ENCODE data around the gene EML6. TPM values are rescaled to one million over a fixed set of nuclear protein-coding genes. Genes with fewer than 3 reads are reported as not detected.

The EML6 gene
- total and polyA plus RNA-seq, 2 of the 13 experiments (the other 11 are each of a cell fraction or from before 2014, with no cell fraction given) = 17.2 to 32.4 TPM

DNA sequence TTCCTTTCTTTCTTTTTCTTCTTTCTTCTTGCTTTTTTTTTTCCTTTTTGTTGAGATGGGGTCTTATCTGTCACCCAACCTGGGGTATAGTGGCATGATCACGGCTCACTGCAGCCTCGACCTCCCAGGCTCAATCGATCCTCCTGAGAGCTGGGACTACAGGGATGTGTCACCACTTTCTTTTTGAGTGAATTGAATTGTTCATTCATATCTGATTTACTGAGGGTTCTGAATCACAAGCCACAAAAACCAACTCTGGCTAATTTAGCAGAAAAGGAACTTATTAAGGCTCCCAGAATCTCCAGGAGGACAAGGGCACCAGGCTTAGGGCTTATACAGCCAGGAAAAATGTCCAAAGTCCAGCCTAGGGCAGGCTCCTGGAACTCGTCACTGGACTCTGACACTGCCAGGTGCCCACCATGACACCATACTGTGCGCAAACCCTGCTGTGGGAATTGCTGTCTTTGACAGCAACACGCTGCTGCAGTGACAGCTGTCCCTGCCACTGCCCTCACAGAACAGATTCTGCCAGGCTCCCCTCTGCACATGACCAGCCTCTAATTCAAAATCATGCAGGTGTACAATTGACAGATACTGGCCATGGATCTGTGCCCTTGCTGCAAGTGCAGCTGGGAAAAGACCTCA, 42.9 kb upstream of the EML6 start (continued):
- TF ChIP-seq ZHX1 (CRISPR knock-in tag; IDR thresholded peaks at IDR 0.05; ENCODE audit: low read depth) = 0 out of 2 replicates have a peak, but pooled peaks have one; percentile 65
- TF ChIP-seq U2AF2 (IDR thresholded peaks at IDR 0.05; ENCODE audit: low read depth, low read length) = 0 out of 2 replicates have a peak, but pooled peaks have one; percentile 74
- TF ChIP-seq HNRNPLL (IDR thresholded peaks at IDR 0.05; ENCODE audit: low read depth, low read length, poor library complexity, severe bottlenecking) = no peak
- TF ChIP-seq HNF4A (CRISPR knock-in tag; IDR thresholded peaks at IDR 0.05) = peak; percentile 54
- TF ChIP-seq ZNF512 (CRISPR knock-in tag; IDR thresholded peaks at IDR 0.05) = 0 out of 2 replicates have a peak, but pooled peaks have one; percentile 50

DNA sequence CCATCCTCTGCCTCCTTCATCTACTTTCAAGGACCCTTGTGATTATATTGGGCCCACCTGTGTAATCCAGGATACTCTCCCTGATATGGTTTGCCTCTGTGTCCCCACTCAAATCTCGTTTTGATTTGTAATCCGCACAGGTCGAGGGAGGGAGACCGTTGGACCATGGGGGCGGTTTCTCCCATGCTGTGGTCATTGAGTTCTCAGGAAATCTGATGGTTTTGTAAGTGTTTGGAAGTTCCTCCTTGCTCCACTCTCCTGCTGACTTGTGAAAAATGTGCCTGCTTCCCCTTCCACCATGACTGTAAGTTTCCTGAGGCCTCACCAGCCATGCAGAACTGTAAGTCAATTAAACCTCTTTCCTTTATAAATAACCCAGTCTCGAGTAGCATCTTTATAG, 42.0 kb upstream of the EML6 start:
- ATAC-seq = no peak
- TF ChIP-seq POLR2AphosphoS2 (IDR thresholded peaks at IDR 0.05; ENCODE audit: low read depth, low read length) (no peak), ZNF770 (CRISPR knock-in tag; IDR thresholded peaks at IDR 0.05) (no peak), REL (CRISPR knock-in tag; conservative IDR thresholded peaks at IDR 0.05) (no peak), ZFP36 (IDR thresholded peaks at IDR 0.05; ENCODE audit: borderline replicate concordance, low read depth, low read length, partially characterized antibody) (no peak)
- CTCF ChIA-PET (ENCODE audit: low intra/inter-chr PET ratio, low total read pairs) = no interaction called here

More for the DNA sequence above, 42.0 kb upstream of the EML6 start:
- H3K4me3 ChIP-seq (replicated peaks in 1 of 3; ENCODE audit: insufficient read depth in 1 of 3, low read depth in 2 of 3, low read length in 3 of 3) = no peak overlapping the region
- peaks cover 21% of the 10 kb centered on the region for H3K4me1 ChIP-seq (ENCODE audit: insufficient read depth, low read length)
- H3K79me2 ChIP-seq (ENCODE audit: insufficient read depth, low read length) = no peaks in the 10 kb centered on the region
- FAIRE-seq = no peak
- H3K9ac ChIP-seq (ENCODE audit: insufficient read depth, low read depth, low read length) = no peak overlapping the region
- 90% methylated on average over 6 of the region's 6 CpGs for WGBS (ENCODE audit: low lambda C conversion rate)
- no peaks in the 10 kb centered on the region for H3K36me3 ChIP-seq (replicated peaks in 1 of 2; ENCODE audit: control insufficient read depth in 1 of 2, insufficient read depth in 2 of 2, low read length in 2 of 2)
- intact Hi-C loops (cut with micrococcal nuclease; ENCODE audit: unreplicated experiment) (no loop called here), in situ Hi-C loops (cut with HindIII; ENCODE audit: extremely low pct_ligation_motif_present, low pct_unique_long_range_greater_than_20kb) (no loop called here)
- no peak overlapping the region for H2AFZ ChIP-seq (ENCODE audit: low read length)
- DNase-seq (ENCODE audit: low spot score) = no peak
- H3K9me3 ChIP-seq (ENCODE audit: low read length) = no peaks in the 10 kb centered on the region
- BruUV-seq (replicated peaks) = no TSS peak
- H4K20me1 ChIP-seq (ENCODE audit: insufficient read depth, low read length) = no peaks in the 10 kb centered on the region
- H3K27me3 ChIP-seq (ENCODE audit: control insufficient read depth in 1 of 2, insufficient read depth in 2 of 2, low read length in 2 of 2) = no peaks in the 10 kb centered on the region
- no peak overlapping the region for H3K4me2 ChIP-seq (ENCODE audit: low read depth, low read length)
- POLR2A ChIA-PET = no interaction called here
- no peak overlapping the region for H3K27ac ChIP-seq (ENCODE audit: extremely low read length, insufficient read depth, low read length)
